NCI-H146 treated with DMSO at 0.1 percent for 48 hours (cell line): ENCODE measurements around the gene NKIRAS2.
A peak's percentile ranks its signal among the peaks of the same experiment; 100 is the strongest.

ENCODE experiments used
- DNase-seq: peaks from one replicate; lab custom pipeline; 2025; ENCODE audit not compliant: unreplicated experiment; lab: John Stamatoyannopoulos, UW

The NKIRAS2 gene

DNA sequence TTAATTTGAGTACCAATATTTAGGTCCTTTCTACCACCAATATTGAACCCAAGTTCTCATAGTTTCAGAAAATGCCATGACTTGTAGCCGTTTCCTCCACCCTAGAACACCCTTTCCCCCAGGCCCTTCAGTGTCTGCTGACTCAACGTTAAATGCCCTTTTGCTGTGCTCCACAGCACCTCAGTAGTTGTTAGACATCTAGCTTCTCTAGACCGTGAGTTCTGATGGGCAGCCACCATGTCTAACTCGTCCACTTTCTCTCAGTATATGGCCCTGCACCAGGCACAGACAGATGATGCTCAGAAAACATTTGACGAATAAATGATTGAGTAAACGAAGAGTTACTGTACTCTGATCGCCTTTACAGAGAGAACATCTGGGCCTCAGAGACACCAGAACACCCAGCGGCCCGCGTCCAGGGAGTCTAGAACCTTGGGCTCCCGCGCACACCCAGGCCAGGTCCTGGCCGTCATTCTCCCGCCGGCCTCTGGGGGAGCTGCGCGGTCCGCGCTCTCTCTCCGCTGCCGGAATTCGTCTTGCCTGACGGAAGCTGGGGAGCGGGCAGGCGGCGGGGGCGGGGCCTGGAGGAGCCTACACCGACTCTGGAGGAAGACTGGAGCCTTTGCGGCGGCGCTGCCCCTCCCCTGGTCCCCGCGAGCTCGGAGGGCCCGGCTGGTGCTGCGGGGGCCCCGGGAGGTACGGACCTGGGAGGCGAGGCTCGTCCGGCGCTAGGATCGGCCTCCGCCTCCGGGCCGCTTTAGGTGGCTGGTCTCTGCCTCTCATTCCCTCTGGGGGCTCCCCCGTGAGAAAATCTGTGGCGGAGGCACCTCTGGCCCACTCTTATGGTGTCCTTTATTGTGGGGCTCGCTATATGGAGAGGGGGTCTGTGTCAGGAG lies at the start of gene NKIRAS2:
Gene NKIRAS2 (plus strand): TSS at position 582 of the 896 bp plus-strand sequence. CDS start 1,488 bp downstream, outside the sequence.
- peak; percentile 70 for DNase-seq

DNA sequence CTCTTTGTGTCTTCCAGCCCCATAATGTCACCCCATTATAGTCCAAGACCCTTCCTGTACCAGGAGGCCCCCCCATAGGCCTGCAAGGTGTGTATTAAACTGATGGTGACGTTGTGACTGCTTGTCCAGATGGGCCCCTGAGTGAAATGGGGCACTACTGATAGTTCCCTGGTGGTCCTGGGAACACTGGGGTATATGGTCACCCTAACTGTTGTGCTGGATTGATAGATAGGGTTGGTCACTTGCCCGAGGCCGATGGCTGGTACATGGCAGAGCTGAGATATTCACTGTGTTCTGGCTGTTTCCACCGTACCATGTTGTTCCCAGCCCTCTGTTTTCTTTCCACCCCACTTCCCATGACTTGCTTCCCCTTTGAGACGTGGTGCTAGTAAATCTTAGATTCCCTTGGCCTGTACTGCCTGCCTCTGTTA lies 49.0 kb upstream of the NKIRAS2 start:
- no peak for DNase-seq

DNA sequence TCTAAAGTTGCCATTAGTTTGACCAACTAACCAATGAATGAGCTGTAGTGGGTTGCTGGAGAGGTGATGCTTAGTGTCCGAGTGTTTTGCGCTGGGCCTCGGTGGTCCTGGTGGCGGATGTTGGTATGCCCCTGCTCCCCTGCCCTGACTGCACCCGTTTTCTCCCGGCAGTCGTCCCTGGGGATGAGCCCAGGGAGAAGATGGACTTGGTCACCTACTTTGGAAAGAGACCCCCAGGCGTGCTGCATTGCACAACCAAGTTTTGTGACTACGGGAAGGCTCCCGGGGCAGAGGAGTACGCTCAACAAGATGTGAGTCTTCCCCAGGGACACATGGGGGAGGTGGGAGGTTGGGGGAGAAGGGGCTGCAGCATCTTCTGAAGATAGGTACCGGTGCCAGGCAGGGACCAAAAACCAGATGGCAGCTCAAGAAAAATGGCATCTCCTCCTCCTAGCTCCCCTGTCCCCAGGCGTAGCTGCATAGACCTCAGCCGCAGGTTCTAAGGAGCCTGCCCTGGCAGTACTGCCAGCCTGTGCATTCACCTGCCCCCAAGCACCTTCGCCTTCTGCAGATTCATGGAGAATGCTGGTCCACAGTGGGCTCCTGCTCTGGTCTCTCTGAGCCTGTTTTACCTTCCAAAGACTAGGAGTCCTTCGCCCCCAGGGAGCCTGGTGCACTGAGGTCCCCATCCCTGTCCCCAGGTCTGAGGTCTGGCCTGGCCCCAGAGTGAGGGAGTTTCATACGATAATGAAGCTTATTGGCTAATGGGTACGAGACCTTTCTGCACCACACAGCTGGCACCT lies 48.0 kb upstream of the NKIRAS2 start:
- DNase-seq: no peak

DNA sequence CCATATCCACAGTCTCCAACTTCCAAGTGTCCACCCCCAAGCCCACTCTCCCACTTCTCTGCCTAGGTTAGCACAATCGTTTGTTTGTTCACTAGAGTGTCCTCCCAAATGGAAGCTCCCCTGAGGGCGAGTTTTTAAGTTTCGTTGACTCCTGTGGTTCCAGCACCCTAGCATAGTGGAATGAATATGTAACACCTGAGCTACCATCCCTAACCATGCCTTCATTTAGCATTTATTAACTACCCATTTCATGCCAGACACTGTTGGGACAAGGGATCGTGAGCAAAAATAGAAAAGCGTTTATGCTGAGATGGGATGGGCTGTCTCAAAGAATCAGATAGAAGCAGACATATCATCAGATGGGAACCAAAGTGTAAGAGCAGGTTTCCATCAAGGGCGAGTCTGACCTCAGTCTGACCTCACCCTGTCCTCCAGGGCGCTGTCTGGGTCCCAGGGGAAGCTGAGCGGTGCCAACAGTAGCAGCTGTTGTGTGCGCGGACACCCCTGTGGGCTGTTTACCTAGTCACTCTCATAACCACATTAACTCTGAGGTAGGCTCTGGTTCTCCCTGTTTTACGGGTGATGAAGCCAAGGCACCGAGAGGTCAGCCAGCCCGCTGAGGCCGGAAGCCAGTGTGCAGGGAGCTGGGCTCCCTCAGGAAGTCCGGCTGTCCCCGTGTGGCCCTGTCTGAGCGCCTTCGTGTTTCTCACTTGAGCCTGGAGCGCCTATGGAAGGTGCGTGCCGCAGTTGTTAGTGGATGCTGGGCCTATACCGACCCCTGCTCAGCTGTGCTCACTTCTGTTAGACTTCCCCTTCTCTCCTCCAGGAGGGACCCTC lies 47.1 kb upstream of the NKIRAS2 start:
- DNase-seq: no peak

DNA sequence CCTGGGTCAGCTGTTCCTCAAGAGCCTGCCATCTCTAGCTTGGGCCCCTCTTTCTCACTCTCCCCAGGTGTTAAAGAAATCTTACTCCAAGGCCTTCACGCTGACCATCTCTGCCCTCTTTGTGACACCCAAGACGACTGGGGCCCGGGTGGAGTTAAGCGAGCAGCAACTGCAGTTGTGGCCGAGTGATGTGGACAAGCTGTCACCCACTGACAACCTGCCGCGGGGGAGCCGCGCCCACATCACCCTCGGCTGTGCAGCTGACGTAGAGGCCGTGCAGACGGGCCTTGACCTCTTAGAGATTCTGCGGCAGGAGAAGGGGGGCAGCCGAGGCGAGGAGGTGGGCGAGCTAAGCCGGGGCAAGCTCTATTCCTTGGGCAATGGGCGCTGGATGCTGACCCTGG lies 46.5 kb upstream of the NKIRAS2 start:
- no peak for DNase-seq

DNA sequence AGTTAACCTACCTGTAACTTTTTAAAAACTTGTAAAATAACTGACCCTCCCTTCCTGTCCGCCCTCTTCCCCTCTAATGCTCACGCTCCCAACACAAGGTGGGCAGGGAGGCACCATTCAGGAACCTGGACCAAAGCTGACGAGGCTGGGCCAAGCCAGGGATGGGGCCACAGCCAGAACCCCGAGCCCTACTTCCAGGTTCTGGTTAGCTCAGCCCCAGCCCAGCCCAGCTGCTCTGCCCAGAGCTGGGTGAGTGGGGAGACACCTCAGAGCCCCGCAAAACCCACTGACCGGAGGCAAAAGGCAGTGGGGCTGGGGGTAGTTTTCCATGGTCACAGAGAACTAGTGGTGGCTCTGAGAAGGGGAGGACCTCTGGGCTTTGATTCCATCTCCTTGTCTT lies 45.9 kb upstream of the NKIRAS2 start:
- no peak for DNase-seq

DNA sequence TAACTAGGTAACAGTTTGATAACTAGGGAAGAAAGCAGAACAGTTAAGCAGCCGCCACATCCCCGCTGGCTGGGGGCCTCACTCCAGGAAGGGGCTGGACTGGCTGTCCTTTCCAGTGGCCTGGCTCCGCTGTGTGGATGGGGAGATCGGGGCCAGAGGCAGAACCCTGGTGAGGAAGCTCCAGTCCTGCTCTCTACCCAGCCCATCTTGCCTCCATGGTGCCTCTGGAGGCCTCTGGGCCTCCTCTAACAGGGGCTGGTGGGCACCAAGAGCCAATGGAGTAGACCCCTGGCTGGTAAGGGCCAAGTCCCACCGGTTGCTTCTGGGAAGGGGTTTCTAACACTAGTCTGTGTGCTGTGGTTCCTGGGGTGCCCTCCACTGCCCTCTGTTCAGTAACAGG lies 45.2 kb upstream of the NKIRAS2 start:
- no peak for DNase-seq

DNA sequence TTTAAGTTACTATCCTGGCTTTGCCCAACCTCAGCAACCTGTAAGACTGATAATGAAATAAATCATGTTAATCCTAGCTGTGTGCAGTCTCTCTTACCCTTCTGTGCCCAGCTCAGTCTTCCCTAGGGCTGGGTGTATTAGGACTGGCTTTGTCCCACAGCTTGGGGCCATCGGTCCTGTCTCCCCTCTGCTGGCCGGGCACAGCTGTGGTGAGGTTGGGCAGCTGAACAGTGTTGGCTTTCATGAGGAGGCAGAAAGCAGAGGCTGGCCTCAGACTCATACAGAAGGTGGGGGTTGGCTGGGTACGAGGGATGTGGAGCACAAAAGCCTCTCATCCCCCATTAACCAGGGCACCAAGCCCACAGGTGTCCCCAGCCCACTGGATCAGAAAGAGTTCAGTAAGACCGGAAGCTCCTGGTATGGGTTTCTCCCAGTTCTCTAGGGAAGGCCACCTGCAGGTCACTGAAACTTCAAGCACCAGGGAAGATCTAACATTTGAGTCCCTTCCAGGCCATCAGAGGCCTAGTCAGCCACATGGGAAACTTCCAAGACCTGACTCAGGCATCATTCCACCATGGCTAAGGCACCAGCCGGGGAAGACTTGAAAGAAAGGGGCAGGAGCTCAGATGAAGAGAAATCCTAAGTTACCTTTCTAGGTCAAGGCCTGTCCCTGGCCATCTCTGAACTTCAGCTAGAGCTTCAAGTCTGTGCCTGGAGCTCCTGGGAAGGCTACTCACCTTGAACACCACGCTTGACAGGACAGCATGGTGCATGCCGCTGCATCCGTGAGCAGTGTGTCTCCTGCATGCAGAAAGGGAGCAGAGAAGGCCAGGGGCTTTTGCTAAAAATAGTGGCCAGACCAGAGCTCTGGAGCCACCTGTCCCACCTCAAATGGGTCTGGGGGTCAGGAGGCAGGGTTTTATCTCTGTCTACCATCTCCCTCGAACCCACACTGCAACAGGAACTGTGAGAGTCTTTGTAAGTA lies 44.5 kb upstream of the NKIRAS2 start:
- DNase-seq: no peak

DNA sequence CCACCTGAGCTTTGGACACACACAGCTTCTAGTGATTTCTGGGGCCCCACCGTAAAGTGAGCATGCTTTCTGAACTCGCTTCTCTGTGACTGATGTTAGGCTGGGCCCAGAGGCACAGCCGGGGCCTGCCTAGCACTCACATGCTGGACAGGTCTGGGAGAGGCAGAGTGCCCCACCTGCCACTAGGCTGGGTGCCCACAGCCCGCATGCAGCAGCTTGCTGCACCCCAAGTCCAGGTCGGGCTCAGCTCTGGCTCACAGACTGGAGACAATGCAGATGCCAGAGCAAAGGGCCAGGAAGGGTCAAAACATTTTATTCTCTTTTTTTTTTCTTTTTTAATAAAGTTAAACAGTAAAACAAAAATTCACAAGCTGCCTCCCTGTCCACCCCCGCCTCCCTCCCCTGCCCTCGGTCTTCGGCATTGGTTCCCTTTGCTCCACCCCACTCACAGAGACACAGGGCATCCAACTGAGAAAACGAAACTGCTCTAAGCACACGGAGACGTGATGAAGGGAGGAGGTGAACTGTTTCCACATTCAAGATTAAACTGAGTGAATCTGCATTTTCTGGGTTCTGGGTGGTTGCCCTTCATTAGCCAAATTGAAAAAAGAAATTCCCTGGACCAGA lies 43.6 kb upstream of the NKIRAS2 start:
- DNase-seq: no peak

DNA sequence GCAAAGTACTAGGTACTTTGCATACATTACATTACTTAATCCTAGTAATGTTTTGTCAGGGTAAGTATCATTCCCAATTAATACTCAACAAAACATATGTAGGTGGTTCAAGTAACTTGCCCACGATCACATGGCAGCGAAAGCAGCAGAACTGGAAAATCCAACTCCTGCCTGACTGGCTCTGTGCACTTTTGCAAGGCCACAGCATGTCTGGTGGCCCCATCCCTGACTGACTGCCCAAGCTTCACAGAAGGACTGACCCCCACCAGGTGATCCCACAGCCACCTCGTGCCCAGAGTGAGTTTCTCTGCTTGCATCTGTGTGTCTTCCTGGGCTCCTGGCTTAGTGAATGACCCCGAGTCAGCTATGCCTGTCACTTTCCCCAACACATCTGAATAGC lies 41.9 kb upstream of the NKIRAS2 start:
- DNase-seq: no peak

DNA sequence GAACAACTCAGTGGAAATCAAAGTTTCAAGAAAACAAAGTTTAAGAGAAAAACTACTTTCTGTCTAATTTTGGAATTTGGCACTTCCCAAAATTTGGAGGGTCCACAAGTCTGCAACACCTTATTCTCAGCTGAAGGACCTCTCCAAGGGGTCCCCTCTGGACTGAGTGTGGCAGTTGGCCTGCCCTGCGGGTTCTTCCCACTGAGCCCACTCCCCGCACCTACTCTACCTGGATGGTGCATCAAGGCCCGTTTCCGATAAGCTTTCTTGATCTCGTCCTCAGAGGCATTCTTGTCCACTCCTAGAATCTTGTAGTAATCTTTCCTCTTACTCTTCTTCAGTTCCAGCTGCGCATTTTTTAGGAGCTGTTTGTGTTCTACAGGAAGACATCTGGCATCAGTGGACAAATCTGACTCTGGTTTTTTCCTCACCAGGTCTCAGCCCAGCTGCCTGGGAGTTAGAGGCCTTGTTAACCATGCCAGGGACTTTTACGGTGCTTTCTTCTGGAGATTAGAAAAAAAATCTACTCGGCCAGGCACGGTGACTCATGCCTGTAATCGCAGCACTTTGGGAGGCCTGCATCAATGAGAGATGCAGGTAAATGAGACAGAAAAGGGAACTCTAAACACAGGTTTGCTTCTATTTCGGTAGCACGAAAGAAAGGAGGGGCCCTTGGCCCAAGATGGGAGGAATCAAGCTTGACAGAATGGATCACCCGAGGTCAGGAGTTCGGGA lies 37.7 kb upstream of the NKIRAS2 start:
- DNase-seq: no peak

DNA sequence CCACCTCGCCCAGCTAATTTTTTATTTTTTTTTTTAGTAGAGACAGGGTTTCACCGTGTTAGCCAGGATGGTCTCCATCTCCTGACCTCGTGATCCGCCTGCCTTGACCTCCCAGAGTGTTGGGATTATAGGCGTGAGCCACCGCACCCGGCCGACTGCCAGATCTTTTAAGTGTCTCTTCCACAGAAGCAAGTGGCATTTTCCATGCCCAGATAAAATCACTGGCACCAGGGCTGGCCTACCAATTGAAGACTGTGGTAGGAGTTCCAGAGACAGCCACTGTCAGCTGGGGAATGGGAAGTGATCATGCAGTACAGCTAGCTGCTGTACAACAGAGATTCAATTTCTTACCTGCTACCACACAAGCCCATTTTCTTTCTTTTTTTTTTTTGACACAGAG lies 35.4 kb upstream of the NKIRAS2 start:
- no peak for DNase-seq

DNA sequence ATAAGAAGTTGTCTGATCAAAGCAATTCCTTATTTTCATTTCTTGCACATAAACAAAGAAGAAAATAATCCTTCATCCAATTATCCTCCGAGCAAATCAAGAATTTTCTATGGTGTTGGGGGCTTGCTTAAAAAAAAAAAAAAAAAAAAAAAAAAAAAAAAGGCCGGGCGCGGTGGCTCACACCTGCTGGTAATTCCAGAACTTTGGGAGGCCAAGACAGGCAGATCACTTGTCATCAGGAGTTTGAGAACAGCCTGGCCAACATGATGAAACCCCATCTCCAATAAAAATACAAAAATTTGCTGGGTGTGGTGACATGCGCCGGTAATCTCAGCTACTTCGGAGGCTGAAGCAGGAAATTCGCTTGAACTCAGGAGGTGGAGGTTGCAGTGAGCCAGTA lies 34.0 kb upstream of the NKIRAS2 start:
- no peak for DNase-seq

DNA sequence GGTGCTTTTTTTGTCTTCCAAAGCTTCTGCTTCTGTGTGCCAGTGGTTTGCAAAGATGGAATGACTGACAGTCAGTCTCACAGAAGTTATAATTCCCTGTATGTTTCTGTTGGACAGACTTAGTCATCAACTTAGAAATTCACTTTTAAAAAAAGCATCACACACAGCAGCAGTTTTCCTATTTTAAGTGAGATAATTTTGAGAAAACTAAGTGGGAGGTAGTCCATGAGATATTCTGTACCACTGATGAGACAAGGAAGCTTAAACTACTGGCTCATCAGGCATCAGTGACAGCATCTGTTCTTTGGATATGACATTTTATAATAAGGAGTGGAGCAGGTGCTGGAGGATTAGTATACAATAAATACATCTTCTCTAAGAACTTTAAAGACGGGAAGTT lies 33.3 kb upstream of the NKIRAS2 start:
- no peak for DNase-seq

DNA sequence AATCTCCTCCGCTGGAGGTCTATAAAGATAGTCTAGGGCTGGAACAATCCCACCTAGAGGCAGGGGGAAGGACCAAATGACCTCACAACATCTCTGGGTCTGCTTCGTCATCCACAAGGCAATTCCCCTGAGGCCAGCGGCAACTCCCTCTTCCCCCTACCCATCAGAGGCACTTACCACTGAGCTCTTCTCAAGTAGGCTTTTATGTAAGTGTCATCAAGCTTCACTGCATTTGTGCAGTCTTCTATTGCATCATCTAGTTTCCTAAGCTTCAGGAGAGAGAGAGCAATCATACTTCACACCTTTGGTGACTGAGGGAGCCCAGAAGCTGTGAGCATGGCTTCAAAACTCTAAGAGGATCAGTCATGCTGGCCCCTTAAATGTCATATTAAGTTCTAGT lies 32.2 kb upstream of the NKIRAS2 start:
- no peak for DNase-seq

DNA sequence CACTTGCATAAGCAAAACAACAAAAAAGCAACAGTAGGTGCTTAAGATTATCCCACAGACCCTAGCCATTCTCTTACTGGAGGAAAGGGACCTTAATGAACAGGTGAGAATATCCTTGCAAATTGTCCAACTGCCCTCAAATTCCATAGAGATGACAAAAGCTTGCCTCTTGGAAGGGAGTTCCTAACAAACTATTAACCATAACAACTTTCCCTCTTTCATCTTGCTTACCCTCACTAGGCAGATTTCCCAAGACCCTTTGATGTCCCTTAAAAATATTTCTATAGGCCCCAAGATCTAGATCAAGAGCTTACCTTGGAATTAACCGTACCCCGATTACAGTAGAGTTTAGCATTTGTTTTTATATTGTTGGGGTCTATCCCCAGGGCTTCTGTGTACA lies 31.5 kb upstream of the NKIRAS2 start:
- no peak for DNase-seq

DNA sequence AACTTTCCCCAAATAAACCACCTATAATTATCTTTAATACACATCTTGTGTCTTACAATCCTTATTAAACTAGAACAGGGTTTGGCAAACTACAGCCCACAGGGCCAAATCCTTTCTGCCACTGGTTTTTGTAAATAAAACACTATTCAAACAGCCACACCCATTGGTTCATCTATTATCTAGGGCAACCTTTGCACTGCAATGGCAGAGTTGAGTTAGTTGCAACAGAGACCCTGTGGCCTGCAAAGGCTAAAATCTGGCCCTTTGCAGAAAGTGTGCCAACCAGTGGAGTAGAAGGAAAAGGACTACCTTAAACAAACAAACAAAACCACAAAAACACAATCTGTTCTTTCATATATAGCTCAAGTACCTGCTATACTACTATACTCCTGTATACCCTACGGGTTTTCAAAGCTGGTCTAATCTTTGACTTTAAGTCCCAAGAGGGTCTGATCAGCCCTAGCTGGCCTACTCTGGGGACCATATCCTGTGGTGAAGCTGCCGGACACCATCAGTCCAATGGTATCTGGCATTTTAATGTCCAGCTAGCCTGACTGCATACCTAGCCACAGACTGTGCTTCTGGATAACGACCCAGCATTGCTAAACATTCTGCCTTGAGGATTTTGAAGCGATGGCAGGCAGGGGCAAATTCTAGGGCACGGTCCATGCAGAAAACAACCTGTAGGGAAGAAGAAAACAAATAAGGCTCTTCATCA lies 30.0 kb upstream of the NKIRAS2 start:
- DNase-seq: no peak

DNA sequence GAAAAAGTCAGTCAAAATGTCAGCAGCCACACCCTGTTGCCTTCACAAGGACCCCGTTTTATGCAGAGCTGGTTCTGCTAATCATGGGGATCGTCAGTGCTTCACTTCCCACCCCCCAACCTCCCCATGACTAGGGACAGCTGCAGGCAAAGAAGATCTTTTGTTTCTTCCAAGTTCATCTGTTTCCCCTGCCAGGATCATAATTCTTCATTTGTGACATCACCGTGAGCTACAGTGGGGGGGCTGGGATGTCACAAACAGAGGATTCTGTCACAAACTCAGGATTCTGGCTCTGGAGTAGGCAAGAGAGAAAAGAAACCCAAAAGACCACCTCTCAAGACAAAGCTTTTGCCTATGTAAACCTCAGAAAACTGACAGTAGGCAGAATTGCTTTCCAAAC lies 27.3 kb upstream of the NKIRAS2 start:
- DNase-seq: no peak

DNA sequence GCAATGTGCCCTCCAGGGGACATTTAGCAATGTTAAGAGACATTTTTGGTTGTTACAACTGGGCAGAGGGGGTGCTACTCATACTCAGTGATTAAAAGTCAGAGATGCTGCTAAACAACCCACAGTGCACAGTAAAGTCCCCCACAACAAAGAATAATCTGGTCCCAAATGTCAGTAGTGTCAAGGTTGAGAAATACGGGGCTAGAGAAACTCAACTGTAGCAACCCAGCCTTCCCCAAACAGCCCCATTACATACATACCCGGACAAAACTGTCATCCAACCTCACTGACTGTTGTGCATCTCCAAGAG lies 23.1 kb upstream of the NKIRAS2 start:
- DNase-seq: no peak
